HG02943 (cell line): ENCODE results near the gene ZBTB7C.

ENCODE experiments used
- ATAC-seq: cut with Tn5 transposase; IDR thresholded peaks from one replicate; pipeline ENCODE4 v1.9.1; 2021; ENCODE audit warnings: mild to moderate bottlenecking, low read depth, moderate library complexity; ENCODE audit not compliant: unreplicated experiment

The ZBTB7C gene

DNA sequence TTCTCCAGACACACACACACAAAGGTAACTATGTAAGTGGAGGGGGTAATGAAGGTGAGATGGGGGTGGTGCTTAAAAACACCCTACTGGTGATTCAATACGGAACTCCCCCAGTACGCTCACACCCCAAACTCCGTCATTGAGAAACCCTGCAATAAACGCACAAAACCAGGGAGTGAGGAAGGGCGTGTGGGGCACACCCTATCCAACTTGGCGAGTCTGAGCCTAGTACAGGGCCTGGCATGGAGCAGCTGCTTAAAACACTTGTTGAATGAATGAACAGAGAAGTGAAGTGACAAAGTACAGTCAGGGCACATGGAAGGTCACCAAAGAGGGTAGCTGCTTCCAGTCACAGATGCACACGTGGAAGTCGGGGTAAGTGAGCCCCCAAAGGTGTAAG lies 331.9 kb downstream of the ZBTB7C start:
- no peak for ATAC-seq

DNA sequence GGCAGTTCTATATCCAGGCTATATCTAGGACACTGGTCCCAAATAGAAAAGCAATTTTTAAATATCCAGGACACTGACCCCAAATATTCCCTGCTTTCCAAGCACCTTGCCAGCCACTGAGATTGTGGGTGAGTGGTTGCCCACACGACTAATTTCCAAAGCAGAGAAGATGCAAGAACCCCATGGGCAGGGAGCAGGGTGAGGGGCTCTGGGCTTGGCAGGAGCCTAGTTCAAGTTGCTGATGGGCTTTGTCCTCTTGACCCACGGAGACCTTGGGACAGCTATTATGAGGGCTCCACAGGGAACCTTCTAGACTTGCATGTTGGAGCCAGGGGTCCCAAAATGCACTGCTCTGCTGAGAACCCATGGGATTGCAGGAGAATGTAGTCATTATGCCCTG lies 332.7 kb downstream of the ZBTB7C start:
- no peak for ATAC-seq

DNA sequence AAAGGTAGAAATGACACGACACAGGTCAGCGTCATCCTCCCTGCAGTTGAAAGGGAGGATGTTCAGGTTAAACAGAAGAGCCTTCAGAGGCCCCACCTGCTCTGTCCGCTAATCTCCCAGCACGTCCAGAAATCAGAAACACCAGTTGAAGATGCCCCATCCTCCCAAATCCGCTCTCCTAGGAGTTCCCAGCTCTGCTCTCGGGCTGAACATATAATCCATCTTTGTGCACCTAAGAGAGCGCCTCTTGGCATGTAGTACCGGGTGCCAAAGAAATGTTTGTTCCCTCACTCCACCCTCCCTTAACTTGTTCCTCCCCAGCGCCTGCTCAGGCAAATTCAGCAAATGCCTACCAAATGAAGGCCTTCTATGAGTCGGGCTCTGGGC lies 333.5 kb downstream of the ZBTB7C start:
- ATAC-seq = no peak

DNA sequence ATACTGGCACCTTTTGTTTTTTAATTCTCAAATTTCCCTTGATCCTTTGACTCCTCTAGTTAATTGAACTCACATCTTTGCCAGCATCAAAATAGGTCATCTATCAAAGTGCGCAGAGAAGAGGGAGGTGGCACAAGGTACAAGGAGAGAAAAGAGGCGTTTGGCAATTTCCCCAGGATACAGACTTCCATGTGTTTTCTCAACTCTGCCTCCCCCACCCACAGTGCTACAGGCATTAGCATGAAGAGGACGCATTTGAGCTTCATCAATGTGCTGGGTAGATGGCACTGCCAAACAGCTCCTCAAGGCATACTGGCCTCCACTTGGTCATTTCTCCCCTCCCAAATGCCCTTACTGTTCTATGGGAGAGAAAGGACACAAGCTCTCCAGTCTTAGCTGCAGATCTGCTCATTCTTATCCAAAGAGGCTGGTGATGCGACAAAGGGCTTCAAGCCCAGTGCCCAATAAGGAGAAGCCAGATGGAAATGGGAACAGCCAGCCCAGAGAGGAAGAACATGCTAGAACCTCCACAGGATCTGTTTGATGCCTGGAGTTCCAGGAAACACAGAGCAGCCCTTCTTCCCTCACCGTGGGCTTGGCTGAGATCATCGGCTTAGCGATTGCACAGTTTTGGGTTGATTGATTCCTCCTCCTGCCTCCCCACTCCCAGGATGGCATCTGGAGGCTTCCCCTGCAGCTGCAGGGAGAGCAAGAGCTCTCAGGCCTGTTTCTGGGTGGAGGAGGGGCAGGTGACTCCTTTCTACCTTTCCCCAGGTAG lies 334.1 kb downstream of the ZBTB7C start:
- no peak for ATAC-seq

DNA sequence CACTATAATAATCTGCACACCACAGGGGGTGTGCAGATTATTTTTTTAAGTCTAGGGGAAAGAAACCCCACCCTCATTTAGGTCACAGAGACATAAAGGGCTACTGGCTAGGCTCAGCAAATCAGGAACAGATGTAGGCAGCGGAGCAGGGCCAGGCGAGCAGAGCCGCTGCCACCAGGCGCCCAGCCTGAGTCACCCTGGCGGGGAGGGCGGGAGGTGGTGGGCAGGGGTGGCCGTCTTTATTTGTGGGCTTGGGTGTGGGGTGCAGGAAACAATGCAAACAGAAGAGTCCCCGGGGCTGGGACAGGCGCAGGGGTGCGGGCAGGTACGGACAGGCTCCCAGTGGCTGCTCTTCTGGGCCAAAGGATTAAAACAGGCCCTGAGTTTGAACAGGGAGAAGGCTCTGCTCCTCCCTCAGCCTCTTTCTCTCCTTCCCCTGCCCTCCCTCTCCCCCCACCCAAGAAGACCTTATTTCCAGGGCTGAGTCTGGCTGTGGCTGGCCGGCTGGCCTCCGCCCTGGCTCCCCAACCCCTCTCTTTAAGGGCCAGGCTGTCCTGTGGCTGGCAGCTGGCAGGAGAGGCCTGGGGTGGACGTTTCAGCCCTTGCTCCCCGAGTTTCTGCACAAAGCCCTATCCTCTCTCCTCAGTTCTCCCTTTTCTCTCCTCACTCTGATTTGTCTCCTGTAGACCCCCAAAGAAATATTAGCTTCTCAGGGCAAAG lies 335.8 kb downstream of the ZBTB7C start:
- ATAC-seq = no peak

DNA sequence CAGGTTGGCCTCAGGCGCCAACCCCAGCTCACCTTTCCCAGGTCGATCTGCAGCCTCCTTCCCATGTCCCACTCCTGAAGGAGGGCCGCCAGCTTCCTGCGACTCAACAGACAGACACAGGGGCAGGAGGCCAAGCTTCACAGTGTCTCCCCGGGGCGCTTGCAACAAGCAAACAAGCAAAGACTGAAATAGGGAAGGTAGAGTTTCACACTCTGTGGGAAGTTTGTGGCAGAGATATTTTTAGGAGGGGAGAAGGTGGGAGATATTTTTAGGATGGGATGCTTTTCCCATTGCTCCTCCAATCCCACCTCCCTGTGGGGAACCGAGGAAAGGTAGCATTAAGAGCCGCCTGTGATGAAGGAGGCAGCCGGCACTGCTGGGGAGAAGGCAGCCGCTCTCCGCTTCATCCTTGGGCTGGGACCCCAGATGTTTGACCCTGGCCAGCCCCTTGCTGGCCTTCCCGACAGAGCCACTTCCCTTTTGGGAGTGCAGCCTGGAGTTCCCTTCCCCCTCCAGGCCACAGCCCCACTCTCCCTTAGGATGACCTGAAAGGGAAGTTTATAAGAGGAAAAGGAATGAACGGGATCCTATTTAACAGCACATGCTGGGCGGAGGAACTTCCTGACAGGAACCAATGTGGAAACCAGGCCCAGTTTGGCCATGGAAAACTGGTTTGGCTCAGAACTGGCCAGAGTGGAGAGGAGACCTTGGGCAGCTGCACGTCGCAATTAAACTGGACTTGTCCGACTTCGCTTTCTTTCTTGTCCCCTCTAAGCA lies 336.6 kb downstream of the ZBTB7C start:
- ATAC-seq = no peak

DNA sequence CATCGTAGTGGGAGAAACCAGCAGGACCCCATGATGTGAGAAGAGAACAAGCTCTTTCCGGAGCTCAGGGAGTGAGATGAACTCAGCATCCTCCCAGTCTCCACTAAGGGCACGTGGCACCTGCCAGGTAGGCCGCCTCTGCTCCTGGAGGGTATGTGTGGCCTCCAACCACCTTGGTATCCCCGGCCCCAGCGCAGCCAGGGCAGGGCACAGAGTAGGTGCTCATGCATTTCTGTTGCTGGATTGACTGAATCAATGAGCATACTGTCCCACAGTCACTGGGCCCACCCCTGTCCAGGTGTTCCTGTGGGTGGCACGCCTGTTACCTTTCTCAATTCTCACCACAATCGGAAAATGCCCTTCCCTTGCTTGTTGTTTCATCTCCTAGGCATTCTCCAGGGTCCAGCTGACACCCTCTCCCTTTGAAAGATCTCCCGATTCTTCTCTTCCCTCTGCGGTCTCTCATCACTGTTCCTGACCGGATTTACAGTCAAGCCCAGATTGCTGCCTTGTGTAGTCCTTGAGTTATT lies 340.2 kb downstream of the ZBTB7C start:
- ATAC-seq = no peak

DNA sequence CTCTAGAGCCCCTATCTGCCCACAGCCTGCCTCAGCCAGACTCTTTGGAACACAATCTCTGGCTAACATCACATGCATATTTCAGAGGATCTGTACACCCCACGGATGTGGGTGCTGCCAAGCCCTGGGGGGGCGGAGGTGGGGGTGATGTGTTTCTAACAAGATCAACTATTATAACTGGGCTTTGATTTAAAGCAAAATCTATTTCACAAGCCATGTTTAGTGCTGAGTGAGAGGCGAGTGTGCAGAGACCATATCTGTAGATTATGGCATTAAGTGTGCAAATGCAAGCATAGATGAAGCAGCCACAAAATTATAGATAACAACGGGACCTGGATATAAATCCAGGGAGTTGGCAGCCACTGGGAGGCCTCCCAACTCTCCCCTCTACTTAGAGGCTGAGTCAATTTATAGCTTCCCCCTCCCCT lies 342.9 kb downstream of the ZBTB7C start:
- no peak for ATAC-seq

DNA sequence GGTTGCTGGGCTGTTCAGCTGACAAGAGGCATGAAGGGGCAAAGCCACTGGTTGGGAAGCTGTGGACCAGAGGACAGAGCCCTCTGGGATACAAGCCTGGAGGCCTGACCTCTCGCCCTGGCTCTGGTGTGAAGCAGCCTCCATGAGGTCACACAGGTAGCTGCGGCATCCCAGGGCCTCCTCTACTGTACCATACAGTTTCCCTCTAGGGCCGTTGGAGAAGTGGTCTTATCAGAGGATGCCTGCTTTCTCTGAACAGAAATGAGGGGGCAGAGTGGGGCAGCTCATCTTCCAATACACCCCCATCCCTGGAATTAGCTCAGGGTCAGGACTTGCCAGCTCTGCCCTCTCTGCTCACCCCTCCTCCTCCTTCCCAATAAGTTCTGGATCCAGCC lies 343.6 kb downstream of the ZBTB7C start:
- ATAC-seq = no peak

DNA sequence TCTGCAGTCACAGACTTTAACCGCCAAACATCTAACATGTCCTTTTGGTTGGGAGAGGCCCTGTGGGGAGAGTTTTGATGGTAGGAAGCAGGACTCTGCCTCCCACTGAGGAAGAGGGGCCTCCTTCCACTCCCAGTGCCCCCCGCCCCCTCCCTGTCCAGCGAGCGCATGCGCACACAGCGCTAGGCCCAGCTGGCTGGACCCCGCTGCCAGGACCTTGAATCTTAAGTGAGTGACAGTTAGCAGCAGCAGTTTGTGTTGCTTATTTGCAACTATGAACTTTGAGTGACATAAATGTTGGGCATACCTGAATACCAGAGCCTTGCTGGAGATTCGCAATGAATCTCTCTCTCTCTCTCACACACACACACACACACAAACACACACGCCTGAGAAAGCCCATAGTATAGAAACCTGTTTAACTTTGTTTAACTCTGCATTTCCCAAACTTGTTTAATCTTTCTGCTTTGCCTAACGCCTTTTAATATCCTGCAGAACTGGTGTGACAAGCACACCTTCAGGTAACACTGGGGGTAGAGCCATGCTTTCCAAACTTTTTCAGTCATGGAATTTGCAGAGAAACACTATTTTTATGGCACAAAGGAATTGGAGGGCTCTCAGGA lies 344.1 kb downstream of the ZBTB7C start:
- ATAC-seq = no peak

DNA sequence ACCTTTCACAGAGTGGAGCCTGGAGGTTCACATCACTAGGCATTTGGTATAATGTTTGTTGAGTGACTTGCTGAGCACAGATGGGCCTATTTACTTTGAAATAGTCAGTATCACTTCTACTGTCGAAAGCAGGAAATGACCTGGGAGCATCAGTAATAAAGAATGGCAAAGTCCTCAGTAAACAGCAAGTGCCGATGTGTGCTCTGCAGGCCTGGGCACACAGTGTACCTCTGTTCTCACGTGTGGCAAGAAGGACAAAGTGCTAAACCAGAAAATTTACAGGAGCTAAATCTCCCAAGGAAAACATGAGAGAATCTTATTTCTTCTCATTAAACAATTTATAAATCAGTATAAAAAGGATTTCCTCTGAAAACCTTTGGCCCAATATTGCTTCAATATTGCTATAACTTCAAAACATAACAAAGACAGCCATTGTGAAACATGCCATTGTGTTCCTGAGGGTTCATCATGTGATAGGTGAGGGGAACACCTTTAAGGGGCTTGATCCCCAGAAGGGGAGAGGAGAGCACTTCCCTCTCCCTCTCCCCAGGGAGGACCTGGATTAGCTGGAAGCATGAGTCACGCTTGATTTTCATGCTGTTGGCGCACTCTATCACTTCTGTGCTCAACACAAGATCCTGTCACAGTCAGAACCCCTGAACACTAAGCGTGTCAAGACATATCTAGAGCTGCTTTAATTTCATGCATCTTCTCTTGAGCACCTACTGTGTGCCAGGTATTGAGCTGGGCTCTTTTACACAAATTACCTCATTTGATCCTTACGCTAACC lies 347.2 kb downstream of the ZBTB7C start:
- no peak for ATAC-seq

DNA sequence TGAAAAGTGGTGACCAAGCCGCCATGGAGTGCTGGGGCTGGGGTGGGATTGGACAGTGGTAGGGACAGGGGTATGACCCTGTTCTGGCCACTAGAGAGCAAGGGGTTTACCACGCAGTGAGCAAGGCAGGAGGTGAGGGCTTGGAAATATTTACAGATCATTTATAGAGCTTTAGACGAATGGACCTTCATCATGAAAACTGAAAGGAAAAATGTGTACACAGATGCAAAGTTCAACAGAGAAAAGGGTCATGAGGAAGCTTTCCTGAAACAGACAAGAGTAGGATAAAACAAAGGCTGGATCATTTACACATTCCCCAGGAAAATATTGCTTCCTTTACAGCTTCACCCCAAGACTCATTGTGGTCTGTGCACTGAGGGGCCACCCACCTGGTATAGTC lies 348.2 kb downstream of the ZBTB7C start:
- ATAC-seq = no peak

DNA sequence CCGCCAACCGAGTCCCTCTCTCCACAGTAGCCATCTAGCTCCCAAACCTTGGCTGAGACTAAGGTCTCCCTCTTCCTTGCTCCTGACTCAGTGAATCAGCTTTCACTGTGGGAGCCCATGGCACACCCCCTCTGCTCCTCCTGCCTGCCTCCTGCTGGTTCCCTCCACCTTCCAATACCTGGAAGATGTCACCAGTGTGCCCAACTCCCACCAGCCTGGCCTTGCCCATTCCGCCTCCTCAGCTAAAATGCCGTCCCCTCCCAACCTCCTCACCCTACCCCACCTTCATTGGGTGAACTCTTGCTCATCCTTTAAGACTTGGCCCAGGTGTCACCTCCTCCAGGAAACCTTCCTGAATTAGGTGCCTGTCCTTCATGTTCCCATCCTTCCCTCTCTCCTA lies 348.8 kb downstream of the ZBTB7C start:
- ATAC-seq = no peak

DNA sequence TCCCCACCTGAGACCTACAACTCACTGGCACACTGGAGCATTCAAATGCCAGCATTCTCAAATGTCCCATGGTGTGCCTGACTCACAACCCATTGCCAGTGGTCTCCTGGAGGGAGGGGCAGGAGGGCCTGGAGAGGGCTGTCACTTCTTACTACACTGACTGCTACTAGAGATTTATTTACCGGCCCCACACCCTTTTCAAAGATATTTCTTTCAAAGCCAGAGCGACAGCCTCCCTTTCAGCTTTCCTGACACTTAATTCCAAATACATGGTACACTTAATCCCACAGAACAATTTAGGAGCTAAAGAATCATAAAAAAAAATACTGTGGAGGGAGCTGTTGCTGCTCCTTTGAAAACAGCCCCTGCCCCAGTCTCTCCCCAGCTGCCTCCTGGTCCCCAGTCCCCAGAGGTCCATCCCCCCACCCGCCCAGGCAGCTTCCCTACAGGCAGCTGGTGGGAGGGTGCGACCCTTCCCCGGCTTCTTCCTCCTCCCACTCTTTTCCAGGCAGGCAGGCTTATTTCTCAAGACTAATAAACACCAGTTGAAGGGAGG lies 349.6 kb downstream of the ZBTB7C start:
- no peak for ATAC-seq

DNA sequence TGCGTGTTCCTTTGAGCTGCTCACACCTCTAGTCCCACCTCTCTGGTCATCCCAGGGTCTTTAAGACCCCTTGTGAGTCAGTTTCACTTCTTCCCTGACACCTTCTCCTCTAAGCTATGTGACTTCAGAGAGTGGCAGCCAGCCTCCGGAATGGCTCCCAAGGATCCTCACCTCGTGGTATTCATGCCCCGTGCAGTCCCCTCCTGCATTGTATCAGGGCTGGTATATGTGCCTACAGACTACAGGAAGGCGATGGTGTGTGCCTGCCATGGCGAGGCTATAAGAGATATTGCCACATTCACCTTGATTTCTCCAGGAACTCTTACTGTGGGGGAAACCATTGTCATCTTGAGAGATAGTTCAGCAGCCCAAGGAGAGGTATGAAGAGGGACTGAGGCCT lies 350.7 kb downstream of the ZBTB7C start:
- ATAC-seq = no peak

DNA sequence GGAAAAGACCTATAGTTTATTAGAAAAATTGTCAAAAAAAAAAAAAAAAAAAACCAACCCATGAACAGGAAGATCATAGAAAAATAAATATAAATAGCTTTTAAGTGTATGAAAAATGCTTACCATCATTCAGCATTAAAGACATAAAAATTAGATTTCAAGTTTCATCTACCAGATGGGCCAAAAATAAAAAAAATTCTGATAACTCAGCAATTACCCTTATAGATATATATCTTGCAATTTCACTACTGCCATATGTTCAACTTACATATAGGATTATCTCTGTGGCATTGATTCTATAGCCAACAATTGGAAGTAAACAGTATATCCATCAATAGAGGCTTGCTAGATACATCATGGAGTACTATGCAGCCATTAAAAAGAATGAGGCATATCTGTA lies 352.2 kb downstream of the ZBTB7C start:
- ATAC-seq = no peak

DNA sequence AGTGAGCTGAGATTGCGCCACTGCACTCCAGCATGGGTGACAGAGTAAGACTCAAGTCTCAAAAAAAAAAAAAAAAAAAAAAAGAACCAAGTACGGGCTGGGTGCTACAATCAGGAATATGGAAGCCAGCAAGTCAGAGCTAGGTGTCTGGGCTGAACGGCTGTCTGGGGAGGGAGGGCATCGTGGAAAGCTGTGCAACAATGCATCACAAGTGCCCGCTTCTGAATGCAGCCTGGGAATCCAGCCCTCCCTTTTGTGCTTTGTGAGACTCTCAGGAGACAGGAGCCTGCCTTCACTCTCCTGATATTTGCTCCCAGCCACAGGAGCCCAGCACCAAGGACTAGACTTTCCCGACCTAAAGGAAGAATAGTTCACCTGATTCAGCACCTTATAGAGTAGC lies 353.8 kb downstream of the ZBTB7C start:
- ATAC-seq = no peak

DNA sequence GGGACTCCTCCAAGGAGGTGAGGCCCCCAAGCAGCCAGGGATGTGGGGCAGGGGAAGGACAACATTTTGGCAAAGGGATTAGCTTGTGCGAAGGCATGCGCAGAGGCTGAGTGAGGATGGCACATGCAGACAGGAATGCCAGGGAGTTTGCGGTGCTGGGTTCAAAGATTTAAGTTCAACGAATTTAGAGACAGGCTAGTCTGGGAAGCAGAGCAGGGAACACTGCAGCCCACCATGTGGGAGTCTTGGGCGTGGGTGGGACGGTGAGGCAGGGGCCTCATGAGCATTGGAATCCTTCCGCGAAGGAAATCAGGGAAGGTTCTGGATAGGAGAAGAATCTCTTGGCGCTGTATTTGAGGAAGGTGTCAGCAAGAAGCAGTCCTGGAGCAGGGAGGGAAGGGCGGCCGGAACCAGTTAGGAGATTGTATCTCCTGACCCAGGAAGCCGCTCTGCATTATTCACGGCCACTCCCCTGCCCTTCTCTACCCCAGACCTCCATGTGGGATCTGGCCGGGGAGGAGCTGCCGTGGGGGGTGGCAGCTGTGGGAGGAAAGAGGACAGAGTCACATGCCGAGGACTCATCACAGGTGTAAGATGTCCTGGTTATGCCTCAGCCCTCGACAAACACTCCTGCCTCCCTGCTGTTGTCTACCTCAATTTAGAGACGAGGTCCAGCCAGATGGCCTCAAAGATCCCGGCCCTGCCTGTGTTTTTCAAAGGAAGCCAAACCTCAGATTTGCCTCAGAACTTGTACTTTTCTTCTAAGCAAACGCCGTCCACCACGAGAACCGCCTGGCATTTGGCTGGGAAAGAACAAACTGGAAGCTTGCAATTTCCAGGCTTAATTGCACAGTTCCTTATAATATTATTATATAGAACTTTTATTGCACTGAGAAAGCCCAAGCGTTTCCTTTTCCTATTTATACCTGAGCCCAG lies 355.0 kb downstream of the ZBTB7C start:
- no peak for ATAC-seq

DNA sequence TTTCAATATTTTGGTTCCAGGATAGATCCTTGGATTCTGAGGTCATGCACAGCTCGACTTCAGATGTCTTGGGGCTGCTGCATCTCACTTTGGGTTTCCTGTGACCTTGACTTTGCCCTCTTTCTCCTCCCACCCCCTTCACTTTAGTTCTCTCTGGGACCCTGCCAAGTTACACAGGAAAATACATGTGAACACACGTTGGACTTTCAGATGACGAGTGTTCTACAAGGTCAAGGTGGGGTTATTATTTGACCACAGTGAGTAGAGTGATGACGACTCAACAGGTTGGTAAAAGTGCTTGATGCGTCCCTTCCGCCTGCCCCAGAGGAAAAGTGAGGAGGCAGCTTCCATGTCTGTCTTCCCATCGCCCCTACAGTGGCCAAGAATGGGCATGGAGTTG lies 356.3 kb downstream of the ZBTB7C start:
- no peak for ATAC-seq
